NCI-H2196 (cell line): ENCODE results near the gene ARL14EPL.

Experiments
- DNase-seq: peaks from one replicate; lab custom pipeline; 2025; ENCODE audit not compliant: unreplicated experiment; lab: John Stamatoyannopoulos, UW

Gene ARL14EPL

GRCh38 chr5:116032094-116032517, at the start of gene ARL14EPL:
Gene ARL14EPL, plus strand, starts transcription at chr5:116032472. Its CDS starts 18,994 bp downstream, at chr5:116051466.
- no peak for DNase-seq

GRCh38 chr5:115983519-115983918, 48.8 kb upstream of the ARL14EPL start:
- no peak for DNase-seq

GRCh38 chr5:115985802-115986757, 46.2 kb upstream of the ARL14EPL start:
- DNase-seq: no peak

- no peak for DNase-seq
Measured at GRCh38 chr5:115988002-115988401, 44.3 kb upstream of the ARL14EPL start.

GRCh38 chr5:115992848-115993350, 39.4 kb upstream of the ARL14EPL start:
- DNase-seq: no peak

- no peak for DNase-seq
Measured at GRCh38 chr5:115995351-115995750, 36.9 kb upstream of the ARL14EPL start.

- no peak for DNase-seq
Measured at GRCh38 chr5:116002116-116002906, 30.0 kb upstream of the ARL14EPL start.

- no peak for DNase-seq
Measured at GRCh38 chr5:116004248-116004647, 28.0 kb upstream of the ARL14EPL start.

- no peak for DNase-seq
Measured at GRCh38 chr5:116009806-116010205, 22.5 kb upstream of the ARL14EPL start.

- no peak for DNase-seq
Measured at GRCh38 chr5:116011046-116011445, 21.2 kb upstream of the ARL14EPL start.

GRCh38 chr5:116013207-116013785, 19.0 kb upstream of the ARL14EPL start:
- no peak for DNase-seq

- no peak for DNase-seq
Measured at GRCh38 chr5:116013936-116014335, 18.3 kb upstream of the ARL14EPL start.

- no peak for DNase-seq
Measured at GRCh38 chr5:116023619-116024018, 8.7 kb upstream of the ARL14EPL start.

- no peak for DNase-seq
Measured at GRCh38 chr5:116025866-116026265, 6.4 kb upstream of the ARL14EPL start.

GRCh38 chr5:116032991-116033390, 719 bp downstream of the ARL14EPL start:
- no peak for DNase-seq

GRCh38 chr5:116035123-116035522, 2.9 kb downstream of the ARL14EPL start:
- no peak for DNase-seq

- DNase-seq: no peak
Measured at GRCh38 chr5:116037236-116037822, 5.1 kb downstream of the ARL14EPL start.

- DNase-seq: no peak
Measured at GRCh38 chr5:116038817-116039216, 6.5 kb downstream of the ARL14EPL start.

- DNase-seq: no peak
Measured at GRCh38 chr5:116042375-116042774, 10.1 kb downstream of the ARL14EPL start.

- DNase-seq: no peak
Measured at GRCh38 chr5:116044073-116044472, 11.8 kb downstream of the ARL14EPL start.

GRCh38 chr5:116045821-116046220, 13.5 kb downstream of the ARL14EPL start:
- no peak for DNase-seq
